Measurements from ENCODE around the gene ZNF836.

Gene ZNF836

GRCh38 chr19:52114691-52115090, 56.7 kb downstream of the ZNF836 start:
- no peak for DNase-seq (ENCODE audit: low read depth)
- H3K4me3 ChIP-seq (ENCODE audit: low read depth, low read length) = no peak overlapping the region

DNA sequence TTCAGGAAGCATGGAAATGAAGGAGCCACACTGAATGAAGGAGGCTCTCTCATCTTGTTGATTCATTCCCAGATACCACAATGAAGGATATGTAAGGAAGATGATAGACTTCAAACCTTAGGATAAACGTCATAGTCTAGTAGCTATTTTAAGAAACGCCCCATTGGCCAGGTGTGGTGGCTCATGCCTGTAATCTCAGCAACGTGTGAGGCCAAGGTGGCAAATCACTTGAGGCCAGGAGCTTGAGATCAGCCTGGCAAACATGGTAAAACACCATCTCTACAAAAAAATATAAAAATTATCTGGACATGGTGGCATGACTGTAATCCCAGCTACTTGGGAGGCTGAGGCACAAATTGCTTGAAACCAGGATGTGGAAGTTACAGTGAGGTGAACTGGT, 58.8 kb downstream of the ZNF836 start:
- DNase-seq (ENCODE audit: low read depth) = no peak
- no peak overlapping the region for H3K4me3 ChIP-seq (ENCODE audit: low read depth, low read length)

- H3K4me3 ChIP-seq (ENCODE audit: low read depth, low read length) = no peak overlapping the region
Observed at GRCh38 chr19:52110780-52111179, 60.6 kb downstream of the ZNF836 start.

More at GRCh38 chr19:52110780-52111179, 60.6 kb downstream of the ZNF836 start:
- no peak for DNase-seq (ENCODE audit: low read depth)
